Lower leg skin (tissue), 3 donors: ENCODE data around the gene HS6ST2.

Experiments used
- POLR2A ChIP-seq, 2 donors: fragments of 450-650 bp; IDR thresholded peaks; one replicate each; pipeline ENCODE4 v1.6.1; 2016 to 2017; ENCODE audit warnings: antibody characterized with exemption in 2 of 2, mild to moderate bottlenecking in 1 of 2, moderate library complexity in 1 of 2
- TF ChIP-seq, protein P1 (sequence below), 3 donors: fragments of 450-650 bp; IDR thresholded peaks; one replicate each; pipeline ENCODE4 v1.5.1; 2016; ENCODE audit warnings: antibody characterized with exemption in 3 of 3, mild to moderate bottlenecking in 3 of 3, moderate library complexity in 2 of 3

DNA sequence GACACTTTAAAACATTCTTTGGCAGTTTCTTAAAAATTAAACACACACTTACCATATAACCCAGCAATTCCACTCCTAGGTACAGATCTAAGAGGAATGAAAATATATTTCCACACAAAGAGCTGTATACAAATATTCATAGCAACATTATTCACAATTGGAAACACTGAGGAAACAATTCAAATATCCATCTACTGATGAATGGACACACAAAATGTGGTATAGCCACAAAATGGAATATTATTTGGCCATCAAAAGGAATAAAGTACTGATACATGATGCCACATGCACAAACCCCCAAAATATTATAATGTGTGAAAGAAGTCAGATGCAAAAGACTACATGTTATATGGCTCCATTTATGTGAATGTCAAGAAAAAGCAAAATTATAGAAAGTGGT, 70.9 kb downstream of the HS6ST2 start:
- no peak for TF ChIP-seq POLR2A (IDR thresholded peaks at IDR 0.05)
- TF ChIP-seq, protein P1, sequence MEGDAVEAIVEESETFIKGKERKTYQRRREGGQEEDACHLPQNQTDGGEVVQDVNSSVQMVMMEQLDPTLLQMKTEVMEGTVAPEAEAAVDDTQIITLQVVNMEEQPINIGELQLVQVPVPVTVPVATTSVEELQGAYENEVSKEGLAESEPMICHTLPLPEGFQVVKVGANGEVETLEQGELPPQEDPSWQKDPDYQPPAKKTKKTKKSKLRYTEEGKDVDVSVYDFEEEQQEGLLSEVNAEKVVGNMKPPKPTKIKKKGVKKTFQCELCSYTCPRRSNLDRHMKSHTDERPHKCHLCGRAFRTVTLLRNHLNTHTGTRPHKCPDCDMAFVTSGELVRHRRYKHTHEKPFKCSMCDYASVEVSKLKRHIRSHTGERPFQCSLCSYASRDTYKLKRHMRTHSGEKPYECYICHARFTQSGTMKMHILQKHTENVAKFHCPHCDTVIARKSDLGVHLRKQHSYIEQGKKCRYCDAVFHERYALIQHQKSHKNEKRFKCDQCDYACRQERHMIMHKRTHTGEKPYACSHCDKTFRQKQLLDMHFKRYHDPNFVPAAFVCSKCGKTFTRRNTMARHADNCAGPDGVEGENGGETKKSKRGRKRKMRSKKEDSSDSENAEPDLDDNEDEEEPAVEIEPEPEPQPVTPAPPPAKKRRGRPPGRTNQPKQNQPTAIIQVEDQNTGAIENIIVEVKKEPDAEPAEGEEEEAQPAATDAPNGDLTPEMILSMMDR (IDR thresholded peaks at IDR 0.05): no peak
